Muscle of back (tissue), 11 donors: ENCODE data around the gene IQSEC1. TPM values are rescaled to one million over a fixed set of nuclear protein-coding genes. Genes with fewer than 3 reads are reported as not detected.
A peak's percentile ranks its signal among the peaks of the same experiment; 100 is the strongest.

Experiments
- DNase-seq, 3 donors: peaks; one replicate each; pipeline versions ENCODE4 v3.0.0 to v3.0.0-alpha.2; 2013
- polyA plus RNA-seq, 10 donors: library from polyadenylated mRNA; unstranded; fragments of 120-200 nt; gene quantifications; one replicate each; pipeline ENCODE4 v1.2.1, GENCODE V29; 2013; ENCODE audit not compliant: insufficient read length in 10 of 10

IQSEC1 gene
- polyA plus RNA-seq, 10 donors, result 35.2 to 45.2 (median 40.9) TPM

DNA sequence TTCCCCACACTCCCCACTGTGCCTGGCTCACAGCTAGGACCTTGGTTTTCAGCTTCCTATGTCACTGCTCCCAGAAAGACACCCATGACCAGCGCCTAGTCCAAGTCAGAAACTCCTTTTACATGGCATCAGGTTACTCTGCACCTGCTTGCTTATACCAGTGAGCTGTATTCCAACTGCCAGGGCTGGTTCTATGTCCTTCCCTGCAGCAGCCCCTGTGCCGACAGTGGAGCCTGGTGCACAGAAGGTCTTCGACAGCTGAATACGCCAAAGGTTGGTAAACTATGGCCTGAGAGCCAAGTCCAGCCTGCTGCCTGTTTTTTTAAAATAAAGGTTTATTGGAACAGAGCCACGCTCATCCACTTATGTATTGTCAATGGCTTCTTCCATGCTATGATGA is 102.5 kb downstream of the IQSEC1 start:
- peak; percentile 29 to 57 (median 44) for DNase-seq

DNA sequence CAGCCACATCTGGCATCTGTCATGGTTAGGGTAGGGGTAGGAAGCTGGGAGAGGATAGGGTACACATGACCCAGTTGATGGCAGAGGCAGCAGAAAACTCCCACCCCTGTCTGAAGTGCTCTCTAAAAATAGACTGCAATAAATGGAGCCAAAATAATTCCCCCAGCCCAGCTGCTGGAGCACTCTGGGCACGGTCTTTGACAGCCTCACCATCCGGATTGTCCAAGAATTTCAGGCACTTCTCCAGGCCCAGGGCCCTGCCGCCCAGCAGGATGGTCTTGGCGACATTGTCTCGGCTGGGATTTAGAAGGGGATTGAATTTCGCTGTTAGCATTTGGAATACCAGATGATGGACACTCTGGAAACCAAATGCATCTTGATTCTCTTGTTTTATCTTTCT is 103.7 kb downstream of the IQSEC1 start:
- DNase-seq, result peak; percentile 82 to 87 (median 83)

DNA sequence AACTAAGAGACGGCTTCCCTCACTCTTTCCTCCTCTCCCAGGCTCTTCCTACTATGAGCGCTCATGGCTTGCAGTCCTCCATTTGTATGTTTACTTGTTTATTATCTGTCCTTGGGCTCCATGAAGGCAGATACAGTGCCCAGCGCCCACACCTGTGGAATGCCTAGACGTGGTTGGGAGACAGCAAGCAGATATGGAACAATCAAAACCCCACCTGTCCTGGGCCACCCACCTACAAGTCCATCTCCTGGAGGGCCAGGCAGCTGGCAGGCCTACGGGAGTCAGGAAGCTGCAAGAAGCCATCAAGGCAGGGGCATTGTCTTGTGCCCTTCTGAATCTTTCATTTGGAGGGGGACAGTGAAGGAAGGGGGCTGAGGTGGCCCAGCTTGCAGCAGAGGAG is 104.7 kb downstream of the IQSEC1 start:
- DNase-seq, result no peak

DNA sequence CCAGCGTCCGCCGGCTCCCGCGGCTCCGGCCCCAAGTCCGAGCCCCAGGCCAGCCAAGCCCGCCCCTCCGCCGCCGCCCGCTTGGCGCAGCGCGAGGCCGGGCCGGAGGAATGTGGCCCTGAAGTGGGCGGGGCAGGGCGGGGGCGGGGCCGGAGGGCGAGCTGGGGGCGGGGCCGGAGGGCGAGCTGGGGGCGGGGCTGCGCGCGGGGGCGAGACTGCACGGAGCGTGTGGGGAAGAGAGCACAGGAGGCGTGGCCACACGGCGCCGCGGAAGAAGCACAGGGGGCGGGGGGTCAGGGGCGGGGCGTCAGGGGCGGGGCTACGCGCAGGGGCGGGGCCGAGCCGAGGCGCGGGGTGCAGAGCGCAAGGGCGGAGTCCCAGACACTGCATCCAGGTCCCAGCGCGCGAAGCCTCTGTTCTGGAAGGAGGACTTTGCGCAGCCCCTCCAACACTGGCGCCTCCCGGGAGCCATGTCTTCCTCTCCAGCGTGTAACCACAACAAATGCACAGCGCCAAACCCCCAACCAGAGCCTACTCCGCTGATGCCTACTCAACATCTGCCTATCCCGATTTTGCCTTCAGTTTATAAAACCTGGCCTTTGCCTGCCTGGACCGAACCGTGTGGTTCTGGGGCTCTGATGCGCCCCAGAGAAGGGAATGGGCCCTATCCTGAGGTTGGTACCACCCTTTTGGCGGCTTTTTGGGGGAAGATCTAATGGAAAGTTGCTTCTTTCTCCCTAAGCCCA is 105.5 kb downstream of the IQSEC1 start:
- peak; percentile 87 to 92 (median 88) for DNase-seq

DNA sequence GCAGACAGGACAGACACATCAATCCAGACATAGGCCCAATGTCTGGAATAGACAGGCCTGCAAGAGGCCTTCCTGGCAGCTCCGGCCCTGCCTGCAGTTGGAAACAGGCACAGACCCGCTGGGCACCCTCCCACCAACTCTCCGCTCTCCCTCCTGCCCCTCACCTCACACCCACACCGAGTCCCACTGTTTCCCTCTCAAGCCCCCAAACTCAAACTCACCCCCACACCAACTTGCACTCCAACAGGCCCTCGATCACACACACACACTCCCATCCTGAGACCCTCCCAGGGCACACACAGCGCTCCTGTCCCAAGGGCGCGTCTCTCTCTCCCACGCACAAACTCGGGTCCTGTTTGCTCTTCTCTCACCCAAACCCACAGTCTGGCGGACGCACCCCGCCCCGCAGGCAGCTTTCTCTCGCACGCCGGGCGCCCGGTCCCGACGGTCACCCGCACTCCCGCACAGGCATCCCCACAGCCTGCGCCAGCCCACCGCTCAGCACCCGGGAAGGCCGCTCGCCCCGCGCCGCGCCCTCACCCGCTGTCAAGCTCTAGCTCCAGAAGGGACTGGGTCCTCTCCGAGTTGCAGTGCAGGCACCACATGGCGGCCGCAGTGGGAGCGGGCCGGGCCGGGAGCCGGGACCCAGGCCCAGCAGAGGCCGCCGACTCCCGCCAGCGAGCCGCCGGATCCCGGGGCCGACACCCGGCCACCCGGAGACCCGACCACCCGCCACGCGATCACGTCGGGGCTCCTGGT is 106.2 kb downstream of the IQSEC1 start:
- DNase-seq, result peak in 1 of 3 donors; percentile 54

DNA sequence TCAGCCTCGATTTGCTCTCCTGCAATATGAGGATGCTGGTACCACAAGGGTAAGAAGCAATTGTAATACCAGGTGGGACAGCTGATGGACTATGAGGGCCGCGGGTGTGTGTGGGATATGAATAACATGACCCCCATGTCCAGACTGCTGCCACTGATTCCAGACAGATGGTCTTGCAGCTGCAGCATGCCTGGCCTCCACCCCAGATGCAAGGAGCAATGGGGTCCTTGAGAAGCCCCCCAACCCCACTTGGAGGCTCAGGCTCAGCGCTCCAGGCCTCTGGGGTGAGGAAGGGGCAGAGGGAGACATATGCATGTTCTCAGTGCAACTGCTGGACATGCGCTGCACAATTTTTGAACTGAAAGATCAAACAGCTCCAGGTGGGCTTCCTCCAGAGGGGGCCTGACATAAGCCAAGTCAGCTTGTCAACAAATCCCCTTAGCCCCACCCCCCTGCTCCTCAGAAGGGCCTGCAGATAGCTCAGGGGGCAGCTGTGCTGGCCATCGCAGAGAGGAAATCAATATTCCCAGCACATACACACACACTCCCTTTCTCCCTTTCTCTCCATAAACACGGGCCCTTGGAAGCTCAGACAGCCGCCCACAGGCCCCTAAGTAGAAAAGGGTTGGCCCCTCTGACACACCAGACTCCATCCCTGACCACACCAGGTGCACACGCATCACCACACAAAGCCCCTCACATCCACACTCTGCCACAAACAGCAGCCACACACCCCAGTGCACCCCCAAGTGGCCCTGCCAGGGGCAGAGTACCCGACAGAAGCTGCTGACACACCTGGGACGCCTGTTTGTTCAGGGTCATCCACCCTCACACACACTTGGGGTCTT is 107.0 kb downstream of the IQSEC1 start:
- no peak for DNase-seq

DNA sequence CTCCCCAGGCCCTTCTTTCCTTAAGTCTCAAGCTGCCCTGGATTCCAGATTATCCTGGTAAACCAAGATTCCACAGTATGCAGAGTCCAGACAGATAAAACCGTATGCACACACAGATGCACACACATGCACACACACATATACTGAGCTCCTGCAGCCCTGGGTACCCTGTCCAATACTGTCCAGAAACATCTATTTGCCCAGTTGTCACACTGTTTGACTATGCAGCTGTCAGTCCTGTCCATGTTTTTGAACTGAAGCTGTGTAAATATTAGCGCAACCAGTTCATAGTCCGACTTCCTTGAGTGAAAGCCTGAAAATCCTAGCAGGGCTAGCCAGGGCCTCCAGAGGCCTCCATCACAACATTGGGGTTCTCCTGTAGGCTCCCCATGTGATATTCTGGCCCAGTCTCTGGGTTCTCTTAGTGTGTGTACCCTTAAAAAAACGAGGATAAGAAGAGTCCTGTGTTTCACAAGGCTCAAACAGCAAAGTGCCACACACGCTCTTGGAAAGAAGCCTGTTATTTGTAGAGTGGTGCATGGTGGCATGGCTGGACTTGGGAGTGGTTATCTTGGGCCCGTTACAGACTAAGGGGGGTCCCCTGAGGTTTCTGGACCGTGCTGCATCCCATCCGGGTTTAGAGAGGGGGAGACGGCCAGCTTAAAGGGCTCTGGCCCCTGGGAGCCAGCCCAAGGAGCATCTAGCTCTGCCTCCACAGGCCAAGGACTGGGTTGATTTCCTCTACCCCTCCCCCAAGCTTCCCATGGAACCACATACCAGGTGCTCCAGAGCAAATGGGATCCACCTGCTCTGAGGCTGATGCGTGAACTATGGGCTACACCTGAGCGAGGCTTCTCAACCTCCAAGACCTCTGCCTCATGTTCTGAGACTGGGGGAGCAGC is 108.3 kb downstream of the IQSEC1 start:
- no peak for DNase-seq

DNA sequence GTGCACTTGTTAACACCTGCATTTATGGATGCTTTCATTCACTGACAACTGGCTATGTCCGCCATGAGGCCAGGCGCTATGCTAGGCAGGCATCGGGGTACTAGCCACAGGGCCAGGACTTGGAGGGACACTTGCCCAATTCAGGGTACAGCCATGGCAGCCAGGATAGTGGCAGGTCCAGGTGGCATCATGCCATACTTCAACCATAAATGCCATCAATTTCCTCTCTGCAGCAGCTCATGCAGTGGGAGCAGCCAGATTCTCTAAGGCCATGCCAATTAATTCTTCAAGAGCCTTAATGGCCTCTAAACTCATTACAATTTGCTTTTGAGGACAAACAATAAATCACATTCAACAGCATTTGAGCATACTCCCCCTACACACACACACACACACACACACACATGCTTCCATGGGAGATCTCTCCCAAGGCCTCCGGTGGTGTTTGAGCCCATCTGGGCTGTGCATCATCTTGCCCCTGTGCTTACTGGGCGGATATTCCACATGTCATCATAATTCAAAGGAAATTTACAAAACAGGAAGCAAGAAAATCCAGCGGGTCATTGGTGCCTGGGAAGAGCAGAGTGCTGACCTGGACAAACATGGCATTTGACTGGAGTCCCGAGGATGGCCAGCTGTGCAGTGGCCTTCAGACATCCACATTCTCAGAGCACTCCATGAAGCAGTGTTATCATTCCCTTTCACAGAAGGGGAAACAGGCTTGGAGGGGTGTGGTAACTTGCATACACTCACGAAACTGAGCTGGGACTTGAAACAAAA is 109.1 kb downstream of the IQSEC1 start:
- peak in 1 of 3 donors; percentile 62 for DNase-seq

DNA sequence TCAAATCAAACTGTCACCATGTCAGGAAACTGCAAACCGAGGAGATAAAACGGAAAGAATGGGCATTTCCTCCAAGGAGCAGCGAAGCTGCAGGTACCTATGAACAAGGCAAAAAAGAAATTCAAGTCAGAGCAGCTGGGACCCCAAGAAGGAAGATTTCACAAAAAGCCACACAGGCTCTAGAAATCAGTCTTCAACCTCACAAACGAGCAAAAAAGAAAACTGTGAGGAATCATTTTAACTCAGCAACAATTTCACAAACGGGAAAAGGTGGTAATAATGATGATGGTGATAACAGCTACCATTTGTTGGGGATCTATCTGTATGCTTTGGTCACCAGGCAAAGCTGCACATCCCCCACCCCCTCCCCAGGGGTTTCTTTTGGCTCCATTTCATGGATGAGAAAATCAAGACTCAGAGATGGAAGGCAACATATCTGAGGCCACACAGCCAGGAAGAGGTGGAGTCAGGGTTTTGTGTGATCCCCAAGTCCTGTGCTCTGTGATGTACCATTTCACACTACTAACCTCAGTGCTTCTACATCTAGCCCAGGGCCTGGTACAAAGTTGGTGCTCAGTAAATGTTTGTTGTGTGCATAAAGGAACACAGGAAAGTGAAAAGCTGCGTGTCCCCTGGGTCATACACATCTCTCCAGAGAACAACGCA is 109.9 kb downstream of the IQSEC1 start:
- DNase-seq, result no peak

DNA sequence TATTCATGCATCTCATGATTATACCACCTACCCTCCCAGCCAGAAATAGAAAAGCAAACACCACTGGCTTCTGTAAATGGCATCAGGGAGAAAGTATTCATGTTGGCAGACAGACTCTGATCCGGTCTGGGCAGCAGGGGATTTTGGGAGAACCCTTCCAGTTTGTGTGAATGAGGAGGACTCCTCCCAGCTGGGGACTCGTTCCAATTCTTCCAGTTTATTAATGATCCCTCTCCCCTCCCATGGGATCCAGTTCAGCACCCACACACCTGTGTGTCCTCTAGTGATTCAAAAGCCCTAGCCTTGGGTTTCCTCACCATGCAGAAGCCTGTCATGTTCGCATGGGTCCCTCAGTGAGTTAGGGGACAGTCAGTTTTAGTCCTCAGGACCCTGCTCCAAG is 110.9 kb downstream of the IQSEC1 start:
- DNase-seq, result no peak

DNA sequence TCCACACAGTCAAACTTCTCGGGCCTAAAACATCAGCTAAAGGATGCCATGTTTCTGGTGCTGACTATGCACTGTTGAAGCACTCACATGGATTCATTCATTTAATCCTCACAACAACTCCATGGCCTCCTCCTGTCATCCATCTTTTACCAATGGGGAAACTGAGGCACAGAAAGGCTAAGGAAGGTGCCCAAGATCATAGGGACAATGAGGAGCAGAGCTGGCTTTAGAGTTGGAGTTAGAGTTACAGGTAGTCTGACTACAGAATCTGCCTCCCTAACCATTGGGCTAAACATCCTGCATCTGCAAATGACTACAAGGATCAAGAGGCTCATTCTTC is 111.6 kb downstream of the IQSEC1 start:
- DNase-seq, result no peak

DNA sequence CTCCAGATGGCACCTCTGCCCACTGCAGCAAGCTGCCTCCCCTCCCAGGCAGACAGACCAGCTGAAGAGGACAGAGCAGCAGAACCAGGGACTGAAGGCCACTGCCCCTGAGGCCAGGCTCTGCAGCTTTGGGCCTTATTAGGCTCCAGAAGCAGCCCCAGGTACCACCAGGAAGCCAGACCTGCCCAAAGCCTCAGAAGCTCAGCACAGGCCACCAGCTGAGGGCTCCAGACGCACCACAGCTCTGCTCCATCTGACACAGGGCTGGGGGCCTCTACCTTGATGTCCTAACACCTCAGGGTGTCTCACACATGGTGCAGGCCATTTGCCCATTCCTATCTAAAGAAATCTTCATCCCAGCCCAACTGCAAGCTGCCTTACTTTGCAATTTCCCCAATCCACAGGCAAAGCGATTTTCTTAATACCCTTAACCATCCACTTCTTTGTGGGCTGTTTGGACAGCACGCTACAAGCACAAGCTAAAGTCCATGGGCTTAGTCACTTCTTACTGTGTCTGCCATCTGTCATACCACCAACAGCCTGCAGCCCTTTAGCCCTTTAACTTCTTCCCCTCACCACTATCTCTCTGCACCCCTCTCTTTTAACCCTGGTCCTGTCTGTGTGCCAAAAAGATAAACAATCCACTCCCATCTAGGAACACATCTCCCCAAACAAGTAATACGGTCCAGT is 112.1 kb downstream of the IQSEC1 start:
- DNase-seq, result no peak

DNA sequence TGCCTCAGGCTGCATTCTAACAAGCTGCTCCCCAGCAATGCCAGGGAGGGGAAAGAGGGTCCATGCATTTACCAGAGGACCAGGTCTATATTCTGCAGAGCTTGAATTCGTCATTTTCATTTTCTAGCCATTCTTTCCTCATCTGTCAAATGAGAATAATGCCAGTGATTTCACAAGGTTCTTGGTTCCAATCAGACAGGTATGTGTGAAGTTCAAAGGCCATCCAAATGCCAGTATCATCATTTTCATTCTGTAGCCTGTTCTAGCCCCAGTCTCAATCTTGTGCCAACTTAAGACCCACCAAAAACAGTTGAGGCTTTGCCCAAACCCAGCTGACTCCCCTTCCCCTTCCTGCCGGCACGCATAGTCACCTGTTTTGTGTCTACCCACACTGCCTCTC is 112.7 kb downstream of the IQSEC1 start:
- no peak for DNase-seq

DNA sequence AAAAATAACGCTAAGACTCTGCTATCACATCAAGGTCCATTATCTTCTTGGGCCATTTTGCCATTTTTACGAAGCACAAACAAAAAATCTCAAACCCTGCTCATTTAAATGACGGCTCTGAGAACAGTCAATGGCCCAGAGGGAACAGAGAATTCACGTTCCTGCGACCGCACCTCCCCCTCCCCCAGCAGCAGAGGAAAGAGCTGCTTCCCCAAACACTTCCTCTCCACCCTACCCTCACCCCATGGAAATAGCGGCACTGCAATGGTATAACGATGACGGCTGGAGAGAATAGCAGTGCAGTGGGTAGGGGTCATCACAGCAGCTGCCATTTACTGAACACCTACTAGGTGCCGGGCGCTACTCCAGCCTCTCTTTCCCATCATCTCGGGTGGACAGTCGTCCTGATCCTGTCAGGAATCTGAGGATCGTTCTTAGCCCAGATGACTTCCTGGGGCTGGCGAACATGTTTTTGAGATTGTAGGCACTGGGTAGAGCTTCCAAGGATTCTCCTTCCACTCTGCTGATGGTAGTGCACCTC is 113.3 kb downstream of the IQSEC1 start:
- DNase-seq, result peak in 1 of 3 donors; percentile 62

DNA sequence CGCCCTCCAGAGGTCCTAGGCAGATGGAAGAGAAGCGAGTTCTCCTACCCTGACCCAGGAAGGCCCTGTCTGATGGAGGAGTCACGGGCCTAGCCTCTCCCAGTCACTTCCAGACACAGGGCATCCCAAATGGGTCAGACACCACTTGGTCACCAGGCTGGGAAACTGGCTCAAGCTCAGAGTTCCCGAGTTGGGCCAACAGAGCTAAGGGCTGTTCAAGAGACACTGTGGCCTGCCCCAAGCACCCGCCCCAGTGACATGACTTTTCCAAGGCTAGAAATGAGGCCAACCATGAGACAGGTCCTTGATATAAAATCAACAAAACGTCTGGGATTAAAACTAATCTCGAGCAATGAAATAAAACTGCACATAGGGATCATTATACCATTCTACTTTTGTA is 113.8 kb downstream of the IQSEC1 start:
- DNase-seq, result no peak

DNA sequence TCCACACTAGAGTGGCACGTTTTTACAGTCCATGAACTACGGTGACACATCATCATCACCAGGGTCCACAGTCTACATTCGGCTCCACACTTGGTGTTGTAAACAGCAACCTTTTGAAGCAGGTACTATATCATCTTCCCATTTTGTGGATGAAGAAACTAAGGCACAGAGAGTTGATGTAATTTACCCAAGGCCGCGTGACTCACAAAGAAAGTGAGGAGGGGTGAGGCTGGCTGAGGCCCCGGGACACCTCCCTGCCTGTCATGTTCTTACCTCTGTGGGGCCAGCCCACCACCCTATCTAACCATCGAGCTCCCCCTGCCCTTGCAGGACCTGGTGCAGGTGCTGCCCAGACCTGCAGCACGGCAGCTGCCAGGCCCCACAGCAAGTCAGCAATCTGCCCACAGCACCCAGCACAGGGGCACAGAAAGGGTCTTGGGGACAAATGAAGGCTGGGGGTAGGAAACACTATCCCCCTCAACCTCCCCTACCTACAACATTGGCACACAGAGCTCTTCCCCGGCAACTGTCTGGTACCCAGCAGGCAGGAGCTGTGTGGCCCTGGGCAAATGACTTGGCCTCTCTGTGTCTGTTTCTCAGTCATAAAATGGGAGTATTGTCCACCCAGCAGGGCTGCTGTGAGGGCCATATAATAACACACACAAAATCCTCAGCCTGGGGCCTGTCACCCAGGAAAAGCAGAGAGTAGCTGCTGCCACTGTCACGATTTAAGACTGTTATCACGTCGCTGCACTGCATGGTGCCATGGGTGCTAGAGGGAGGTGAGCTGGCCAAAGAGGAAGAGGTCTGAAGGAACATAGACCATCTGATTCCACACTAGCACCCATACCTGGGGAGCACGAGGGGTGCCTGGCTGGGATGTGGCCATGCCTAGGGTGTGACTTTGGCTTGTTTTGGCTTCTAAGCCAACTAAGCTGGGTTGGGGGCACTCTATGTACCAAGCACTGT is 115.1 kb downstream of the IQSEC1 start:
- DNase-seq, result no peak

DNA sequence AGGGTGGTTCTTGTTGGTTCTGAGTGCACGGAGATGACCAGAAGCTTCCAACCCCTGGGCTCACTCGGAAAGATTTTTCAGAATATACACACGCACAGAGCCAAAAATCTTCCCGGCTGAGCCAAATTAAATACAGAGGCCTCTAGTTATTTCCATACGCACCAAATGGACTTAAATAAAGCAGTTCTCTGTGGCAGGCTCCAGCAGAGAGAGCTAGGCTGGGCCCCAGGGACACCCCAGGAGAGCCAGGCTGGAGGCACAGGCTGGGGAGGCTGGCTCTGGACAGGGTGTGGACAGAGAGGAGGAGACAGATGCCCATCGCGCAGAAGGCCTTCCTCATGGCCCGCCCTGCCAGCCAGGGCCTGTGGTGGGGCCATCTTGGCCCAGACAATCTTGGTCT is 115.9 kb downstream of the IQSEC1 start:
- peak in 1 of 3 donors; percentile 66 for DNase-seq

DNA sequence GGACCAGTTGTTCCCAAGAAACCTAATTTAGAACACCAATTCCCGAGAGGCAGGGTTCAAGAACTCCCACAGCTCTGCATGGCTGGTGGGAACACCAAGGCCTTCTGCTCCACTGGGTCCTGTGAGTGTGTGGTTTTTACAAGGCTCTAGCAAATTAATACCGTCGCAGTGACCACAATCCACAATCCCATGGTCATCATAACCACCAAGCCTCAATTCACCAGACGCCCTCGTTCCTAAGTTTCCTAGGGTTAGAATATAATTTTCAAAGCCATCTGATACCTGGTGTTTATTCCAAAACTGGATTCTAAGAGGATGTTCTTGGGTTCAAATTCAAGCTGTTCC is 116.9 kb downstream of the IQSEC1 start:
- no peak for DNase-seq
